Suprapubic skin (tissue), 3 donors: Measurements from ENCODE around the gene GLRX2.
A peak's percentile ranks its signal among the peaks of the same experiment; 100 is the strongest.

Experiments used
- CTCF ChIP-seq, 2 donors: fragments of 200-600 bp in 1 of 2; fragments of 450-650 bp in 1 of 2; sonication (generic) in 1 of 2; IDR thresholded peaks; one replicate each; pipeline ENCODE4 v1.5.1; 2016 to 2019; ENCODE audit warnings: antibody characterized with exemption in 2 of 2, mild to moderate bottlenecking in 1 of 2, moderate library complexity in 1 of 2
- POLR2A ChIP-seq, 2 donors: fragments of 450-650 bp; IDR thresholded peaks; one replicate each; pipeline ENCODE4 v1.6.1; 2017; ENCODE audit warnings: antibody characterized with exemption in 2 of 2, mild to moderate bottlenecking in 2 of 2, moderate library complexity in 2 of 2

- TF ChIP-seq CTCF (IDR thresholded peaks at IDR 0.05) (peak; percentile 95 to 98), POLR2A (IDR thresholded peaks at IDR 0.05) (peak in 1 of 2 donors; percentile 61)
Observed at GRCh38 chr1:193121616-193122593, 16.7 kb upstream of the GLRX2 start, which contains the start of gene CDC73.
